ENCODE results near the gene CDH13.

The CDH13 gene

GRCh38 chr16:82880346-82880745, 253.6 kb downstream of the CDH13 start:
- H3K4me3 ChIP-seq (ENCODE audit: low read depth, low read length): no peak overlapping the region
- no peak for DNase-seq (ENCODE audit: low read depth)
- TF ChIP-seq, protein P1, sequence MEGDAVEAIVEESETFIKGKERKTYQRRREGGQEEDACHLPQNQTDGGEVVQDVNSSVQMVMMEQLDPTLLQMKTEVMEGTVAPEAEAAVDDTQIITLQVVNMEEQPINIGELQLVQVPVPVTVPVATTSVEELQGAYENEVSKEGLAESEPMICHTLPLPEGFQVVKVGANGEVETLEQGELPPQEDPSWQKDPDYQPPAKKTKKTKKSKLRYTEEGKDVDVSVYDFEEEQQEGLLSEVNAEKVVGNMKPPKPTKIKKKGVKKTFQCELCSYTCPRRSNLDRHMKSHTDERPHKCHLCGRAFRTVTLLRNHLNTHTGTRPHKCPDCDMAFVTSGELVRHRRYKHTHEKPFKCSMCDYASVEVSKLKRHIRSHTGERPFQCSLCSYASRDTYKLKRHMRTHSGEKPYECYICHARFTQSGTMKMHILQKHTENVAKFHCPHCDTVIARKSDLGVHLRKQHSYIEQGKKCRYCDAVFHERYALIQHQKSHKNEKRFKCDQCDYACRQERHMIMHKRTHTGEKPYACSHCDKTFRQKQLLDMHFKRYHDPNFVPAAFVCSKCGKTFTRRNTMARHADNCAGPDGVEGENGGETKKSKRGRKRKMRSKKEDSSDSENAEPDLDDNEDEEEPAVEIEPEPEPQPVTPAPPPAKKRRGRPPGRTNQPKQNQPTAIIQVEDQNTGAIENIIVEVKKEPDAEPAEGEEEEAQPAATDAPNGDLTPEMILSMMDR (IDR thresholded peaks at IDR 0.05; ENCODE audit: control insufficient read depth, extremely low read depth, insufficient read depth): no peak

- no peak overlapping the region for H3K4me3 ChIP-seq (ENCODE audit: low read depth, low read length)
- DNase-seq (ENCODE audit: low read depth): no peak
- TF ChIP-seq, protein P1 (IDR thresholded peaks at IDR 0.05; ENCODE audit: control insufficient read depth, extremely low read depth, insufficient read depth): no peak
Observed at GRCh38 chr16:82881516-82881915, 254.7 kb downstream of the CDH13 start.

DNA sequence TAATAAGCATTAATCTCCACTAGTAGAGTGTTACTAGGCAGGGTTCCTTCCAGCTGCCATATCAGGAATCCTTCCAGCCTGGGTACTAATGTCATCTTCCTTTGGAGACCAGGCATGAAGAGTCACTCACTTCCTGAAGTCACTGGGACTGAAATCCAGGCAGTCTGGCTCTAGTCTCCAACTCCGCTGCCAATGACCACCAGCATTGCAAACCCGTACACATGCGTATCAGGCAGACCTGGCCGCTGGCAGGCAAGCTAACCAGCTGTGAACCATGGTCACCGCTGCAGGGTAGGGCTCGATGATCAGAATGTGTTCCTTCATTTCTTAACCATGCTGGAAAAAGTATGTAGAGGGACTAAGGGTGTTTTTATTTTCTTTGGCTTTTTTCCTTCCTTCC, 255.5 kb downstream of the CDH13 start:
- TF ChIP-seq, protein P1 (IDR thresholded peaks at IDR 0.05; ENCODE audit: control insufficient read depth, extremely low read depth, insufficient read depth): no peak
- no peak overlapping the region for H3K4me3 ChIP-seq (ENCODE audit: low read depth, low read length)
- DNase-seq (ENCODE audit: low read depth): no peak

DNA sequence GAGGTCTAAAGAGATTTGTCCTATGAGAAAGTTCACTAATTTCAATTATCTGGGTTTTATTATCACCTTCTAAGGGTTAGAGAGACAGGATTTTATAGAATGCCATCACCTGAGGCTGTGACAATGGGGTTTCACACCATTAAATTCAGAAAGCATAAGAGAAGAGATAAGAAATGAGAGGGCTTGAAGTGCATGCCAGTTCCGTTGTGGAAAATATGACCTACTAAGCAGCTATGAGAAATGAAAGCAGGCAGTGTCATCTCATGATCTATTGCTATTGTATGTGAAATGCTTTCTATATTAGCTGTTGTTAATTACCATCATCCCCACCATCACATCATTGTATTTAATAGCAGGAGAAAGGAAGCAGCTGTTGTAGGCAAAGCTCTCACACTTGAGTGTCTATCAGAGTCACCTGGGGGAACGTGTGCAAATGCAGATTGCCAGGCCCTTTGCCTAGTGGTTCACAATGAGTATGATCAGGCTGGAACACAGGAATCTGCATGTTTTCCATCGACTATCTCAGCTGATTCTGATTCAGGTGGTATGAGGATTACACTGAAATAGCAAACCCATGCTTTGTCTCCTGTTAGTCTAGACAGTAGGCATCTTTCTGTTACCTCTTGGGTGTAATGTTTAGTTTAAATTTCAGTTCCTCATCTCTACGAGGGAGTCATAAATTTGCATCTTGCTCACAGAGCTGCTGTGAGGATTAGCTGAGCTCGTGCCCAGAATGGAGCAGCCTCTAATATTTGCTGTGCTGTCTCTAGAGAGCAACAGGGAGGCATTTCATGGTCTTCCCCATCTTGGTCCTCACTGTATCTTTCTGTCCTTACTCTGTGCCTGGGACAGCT, 256.4 kb downstream of the CDH13 start:
- no peak overlapping the region for H3K4me3 ChIP-seq (ENCODE audit: low read depth, low read length)
- TF ChIP-seq, protein P1 (IDR thresholded peaks at IDR 0.05; ENCODE audit: control insufficient read depth, extremely low read depth, insufficient read depth): no peak
- DNase-seq (ENCODE audit: low read depth): no peak

DNA sequence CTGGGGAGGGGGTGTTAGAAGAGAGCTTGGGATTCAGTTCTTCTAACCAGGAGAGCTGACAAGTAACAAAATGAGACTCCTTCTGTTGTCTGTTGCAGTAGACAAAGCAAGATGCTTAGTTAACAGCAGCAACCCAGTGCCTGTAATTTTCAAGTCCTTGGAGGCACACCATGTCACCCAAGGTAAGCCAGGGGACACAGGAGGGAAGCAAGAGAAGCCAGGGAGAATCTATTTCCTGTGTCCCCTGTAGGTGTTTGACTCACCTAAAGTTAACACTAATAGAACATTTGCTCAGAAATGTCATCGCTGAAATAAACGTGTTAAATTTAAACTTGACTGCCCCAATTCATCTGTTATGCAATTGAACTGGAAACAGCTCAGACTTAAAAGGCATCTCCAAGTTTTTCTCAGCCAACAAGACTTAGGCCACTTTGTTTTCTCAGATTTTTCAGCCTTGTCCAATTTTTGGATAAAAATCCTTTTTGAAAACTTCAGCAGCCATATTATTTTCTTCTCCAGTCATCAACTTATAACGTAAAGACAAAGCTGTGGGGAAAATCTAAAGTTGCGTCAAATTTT, 257.6 kb downstream of the CDH13 start:
- no peak for DNase-seq (ENCODE audit: low read depth)
- no peak overlapping the region for H3K4me3 ChIP-seq (ENCODE audit: low read depth, low read length)
- TF ChIP-seq, protein P1 (IDR thresholded peaks at IDR 0.05; ENCODE audit: control insufficient read depth, extremely low read depth, insufficient read depth): no peak

GRCh38 chr16:82886146-82886545, 259.4 kb downstream of the CDH13 start:
- no peak for DNase-seq (ENCODE audit: low read depth)
- H3K4me3 ChIP-seq (ENCODE audit: low read depth, low read length): no peak overlapping the region
- TF ChIP-seq, protein P1 (IDR thresholded peaks at IDR 0.05; ENCODE audit: control insufficient read depth, extremely low read depth, insufficient read depth): no peak

All from LNCaP clone FGC (cell line).